Testis (tissue), 3 donors: ENCODE data around the gene EPHA5. TPM values are rescaled to one million over a fixed set of nuclear protein-coding genes. Genes with fewer than 3 reads are reported as not detected.

Experiments used
- DNase-seq: peaks from one replicate; pipeline ENCODE4 v3.0.0-alpha.2; 2019
- H3K27ac ChIP-seq, 2 donors: fragments of 200-600 bp; sonication (generic); one replicate each; pipeline ENCODE4 v1.5.1; 2019
- H3K27me3 ChIP-seq: fragments of 200-600 bp; sonication (generic); one replicate; pipeline ENCODE4 v1.5.1; 2019
- H3K36me3 ChIP-seq: fragments of 200-600 bp; sonication (generic); one replicate; pipeline ENCODE4 v1.5.1; 2017; ENCODE audit warnings: low read depth; ENCODE audit errors: missing control alignments
- H3K4me1 ChIP-seq: fragments of 200-600 bp; sonication (generic); one replicate; pipeline ENCODE4 v1.5.1; 2019
- H3K4me3 ChIP-seq, 2 donors: fragments of 200-600 bp; sonication (generic); one replicate each; pipeline ENCODE4 v1.5.1; 2017 to 2019
- H3K9me3 ChIP-seq: fragments of 200-600 bp; sonication (generic); one replicate; pipeline ENCODE4 v1.5.1; 2017
- POLR2A ChIP-seq: fragments of 450-650 bp; IDR thresholded peaks from one replicate; pipeline ENCODE4 v1.6.1; 2017; ENCODE audit warnings: antibody characterized with exemption, mild to moderate bottlenecking, moderate library complexity
- WGBS, 2 donors: methylation state at CpG; one replicate each; pipeline ENCODE4 v1.1.5; 2018; 5-methylcytosine and 5-hydroxymethylcytosine counted together
- intact Hi-C: fragments of 100-400 bp; cut with DNase I; formaldehyde crosslinking; loops from one replicate; pipeline ENCODE4 v1.15.1; 2023; ENCODE audit warnings: low total_unique reads
- polyA plus RNA-seq: library from polyadenylated mRNA; stranded (reverse); fragments of 350-450 nt; fragmentation: Illumina TruSeq; extraction: RNeasy Lipid Tissue Mini Kit (QIAGEN cat#74804); gene quantifications from one replicate; pipeline ENCODE4 v1.2.3, GENCODE V29; 2014; ENCODE audit warnings: low read depth, low replicate concordance; ENCODE audit not compliant: insufficient read depth
- total RNA-seq, 2 donors: library from RNA; depleted of rRNA; stranded (reverse); fragments of >200 nt; gene quantifications; one replicate each; pipeline ENCODE4 v1.2.3, GENCODE V29; 2016
- TF ChIP-seq, protein P1 (sequence below), 3 experiments: fragments of 450-650 bp in 2 of 3; fragments of 200-600 bp in 1 of 3; sonication (generic) in 1 of 3; IDR thresholded peaks; one replicate each; pipeline ENCODE4 v1.5.1; 2016 to 2019; ENCODE audit warnings: antibody characterized with exemption in 3 of 3, mild to moderate bottlenecking in 2 of 3, moderate library complexity in 1 of 3

Gene EPHA5
- total and polyA plus RNA-seq, 3 donors from 2014 or later, result 1.0 to 3.1 (median 1.4) TPM

DNA sequence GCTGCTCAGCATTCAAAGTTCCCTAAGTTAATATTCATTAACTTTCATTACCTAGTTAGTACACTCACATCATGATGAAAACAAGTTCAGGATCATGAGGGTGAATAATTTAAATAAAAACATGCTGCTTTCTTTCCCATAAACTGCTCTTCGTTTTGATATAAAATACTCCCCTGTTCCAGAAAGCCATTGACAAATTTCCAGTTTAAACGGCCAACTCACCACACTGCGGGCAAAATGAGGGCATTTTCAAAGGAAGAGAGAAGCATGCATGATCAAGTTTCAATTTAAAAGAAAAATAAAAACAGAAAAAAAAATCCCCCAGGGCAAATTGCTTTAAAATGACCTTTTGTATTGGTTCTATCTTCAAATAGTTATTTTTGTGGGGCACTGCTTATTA, 69.6 kb downstream of the EPHA5 start:
- intact Hi-C loops, result no loop called here
- Histone ChIP-seq H3K4me3 (no peak overlapping the region), H3K9me3 (no peaks in the 10 kb centered on the region), H3K27me3 (no peaks in the 10 kb centered on the region), H3K27ac (no peak overlapping the region), H3K4me1 (no peaks in the 10 kb centered on the region), H3K36me3 (no peaks in the 10 kb centered on the region)
- DNase-seq, result no peak
- WGBS, 2 donors, result 52 to 70% methylated on average over 3 of the region's 3 CpGs
- TF ChIP-seq, protein P1, sequence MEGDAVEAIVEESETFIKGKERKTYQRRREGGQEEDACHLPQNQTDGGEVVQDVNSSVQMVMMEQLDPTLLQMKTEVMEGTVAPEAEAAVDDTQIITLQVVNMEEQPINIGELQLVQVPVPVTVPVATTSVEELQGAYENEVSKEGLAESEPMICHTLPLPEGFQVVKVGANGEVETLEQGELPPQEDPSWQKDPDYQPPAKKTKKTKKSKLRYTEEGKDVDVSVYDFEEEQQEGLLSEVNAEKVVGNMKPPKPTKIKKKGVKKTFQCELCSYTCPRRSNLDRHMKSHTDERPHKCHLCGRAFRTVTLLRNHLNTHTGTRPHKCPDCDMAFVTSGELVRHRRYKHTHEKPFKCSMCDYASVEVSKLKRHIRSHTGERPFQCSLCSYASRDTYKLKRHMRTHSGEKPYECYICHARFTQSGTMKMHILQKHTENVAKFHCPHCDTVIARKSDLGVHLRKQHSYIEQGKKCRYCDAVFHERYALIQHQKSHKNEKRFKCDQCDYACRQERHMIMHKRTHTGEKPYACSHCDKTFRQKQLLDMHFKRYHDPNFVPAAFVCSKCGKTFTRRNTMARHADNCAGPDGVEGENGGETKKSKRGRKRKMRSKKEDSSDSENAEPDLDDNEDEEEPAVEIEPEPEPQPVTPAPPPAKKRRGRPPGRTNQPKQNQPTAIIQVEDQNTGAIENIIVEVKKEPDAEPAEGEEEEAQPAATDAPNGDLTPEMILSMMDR (IDR thresholded peaks at IDR 0.05), result no peak
- TF ChIP-seq POLR2A, result no peak

DNA sequence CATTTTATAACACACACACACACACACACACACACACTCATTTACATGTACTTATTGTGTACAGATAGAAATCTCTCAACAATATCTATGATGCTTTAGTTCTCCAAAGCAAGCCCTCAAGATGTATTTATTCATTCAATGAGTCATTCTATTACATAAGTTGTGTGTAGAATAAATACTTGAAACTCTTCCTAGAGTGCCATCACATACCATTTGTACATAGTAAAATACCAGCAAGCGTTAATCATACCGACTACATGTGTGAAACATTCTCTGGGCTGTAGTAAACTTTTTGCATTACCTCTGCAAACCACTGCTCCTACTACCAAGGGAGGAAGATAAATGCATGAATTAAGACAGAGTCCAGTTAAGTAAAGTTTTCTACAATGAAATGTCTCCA, 70.9 kb downstream of the EPHA5 start:
- TF ChIP-seq POLR2A, result no peak
- TF ChIP-seq, protein P1 (IDR thresholded peaks at IDR 0.05), result no peak
- intact Hi-C loops, result no loop called here
- no peak for DNase-seq
- Histone ChIP-seq H3K4me3 (no peak overlapping the region), H3K4me1 (no peaks in the 10 kb centered on the region), H3K9me3 (no peaks in the 10 kb centered on the region), H3K27me3 (no peaks in the 10 kb centered on the region), H3K27ac (no peak overlapping the region), H3K36me3 (no peaks in the 10 kb centered on the region)
- 94 to 95% methylated on average over 2 of the region's 2 CpGs for WGBS, 2 donors

DNA sequence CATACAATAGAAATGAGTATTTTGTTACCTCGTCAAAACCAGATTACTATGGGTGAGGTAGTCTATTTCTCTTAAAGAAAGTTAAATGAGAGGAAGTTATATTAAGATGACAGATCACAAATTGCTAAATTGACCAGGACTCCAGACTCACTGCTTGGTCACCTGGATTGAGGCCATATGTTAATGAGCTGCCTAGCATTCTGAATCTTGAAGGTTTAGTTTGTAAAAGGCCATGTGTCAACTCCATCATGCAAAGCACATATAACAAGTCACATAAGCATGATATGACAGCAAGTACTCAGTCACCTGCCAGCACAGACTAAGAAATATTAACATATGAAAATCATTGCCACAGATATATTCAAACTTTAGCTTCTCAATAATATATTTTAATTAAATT, 72.6 kb downstream of the EPHA5 start:
- TF ChIP-seq POLR2A, result no peak
- TF ChIP-seq, protein P1 (IDR thresholded peaks at IDR 0.05), result no peak
- Histone ChIP-seq H3K9me3 (no peaks in the 10 kb centered on the region), H3K4me1 (no peaks in the 10 kb centered on the region), H3K27me3 (no peaks in the 10 kb centered on the region), H3K4me3 (no peak overlapping the region), H3K27ac (no peak overlapping the region), H3K36me3 (no peaks in the 10 kb centered on the region)
- no peak for DNase-seq
- intact Hi-C loops, result no loop called here
- WGBS, 2 donors, result 83 to 92% methylated on average over 1 of the region's 1 CpG

DNA sequence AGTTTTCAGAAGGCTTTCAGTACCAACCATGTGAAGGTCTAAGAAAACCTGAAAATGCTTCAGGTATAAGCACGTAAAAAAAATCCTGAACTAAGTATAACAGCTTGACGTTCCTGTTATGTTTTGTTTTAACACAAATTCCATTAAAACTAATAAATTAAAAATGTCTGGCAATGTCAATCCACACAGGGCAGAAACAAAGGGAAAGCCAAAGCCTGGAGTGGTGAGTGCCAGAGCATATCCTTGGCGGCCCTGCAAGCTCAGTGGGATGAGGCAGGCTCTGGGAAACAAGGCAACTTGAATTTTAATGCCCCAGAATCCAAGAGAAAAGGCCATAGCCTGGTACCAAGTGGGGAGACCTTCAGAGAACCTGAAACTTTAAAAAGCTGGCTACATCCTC, 78.2 kb downstream of the EPHA5 start:
- Histone ChIP-seq H3K4me3 (no peak overlapping the region), H3K27me3 (no peaks in the 10 kb centered on the region), H3K27ac (no peak overlapping the region), H3K9me3 (no peaks in the 10 kb centered on the region), H3K36me3 (no peaks in the 10 kb centered on the region), H3K4me1 (no peaks in the 10 kb centered on the region)
- intact Hi-C loops, result no loop called here
- WGBS, 2 donors, result 58 to 73% methylated on average over 3 of the region's 3 CpGs
- TF ChIP-seq, protein P1 (IDR thresholded peaks at IDR 0.05), result no peak
- TF ChIP-seq POLR2A, result no peak
- no peak for DNase-seq

DNA sequence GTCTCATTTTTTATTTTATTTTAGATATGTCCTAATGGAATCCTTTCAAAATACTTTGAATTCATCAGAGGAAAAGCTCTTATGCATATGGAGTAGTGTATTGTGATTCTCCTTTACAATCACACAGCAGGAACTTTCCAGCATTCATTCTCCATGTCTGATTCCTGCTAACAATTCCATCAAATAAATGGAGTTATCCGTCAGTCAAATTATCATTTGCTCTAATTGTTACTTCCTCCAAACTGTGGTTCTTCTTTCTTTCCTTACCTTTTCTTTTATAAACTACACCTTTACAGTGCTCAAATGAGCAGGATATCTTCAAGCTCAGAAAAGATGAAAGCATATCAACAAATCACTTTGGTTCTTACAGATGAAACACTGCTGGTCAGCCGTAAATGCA, 80.4 kb downstream of the EPHA5 start:
- Histone ChIP-seq H3K4me3 (no peak overlapping the region), H3K9me3 (no peaks in the 10 kb centered on the region), H3K36me3 (no peaks in the 10 kb centered on the region), H3K27me3 (no peaks in the 10 kb centered on the region), H3K4me1 (no peaks in the 10 kb centered on the region), H3K27ac (no peak overlapping the region)
- DNase-seq, result no peak
- 64 to 96% methylated on average over 2 of the region's 2 CpGs for WGBS, 2 donors
- TF ChIP-seq, protein P1 (IDR thresholded peaks at IDR 0.05), result no peak
- no peak for TF ChIP-seq POLR2A
- intact Hi-C loops, result no loop called here
